ENCODE data around the gene RBP2.
"Not testable (repeated sequence)": the region's sequence is repeated elsewhere in the genome, so short reads cannot be mapped to it uniquely, and the experiment has no call there.

Gene RBP2

GRCh38 chr3:139440639-139441556 is 35.4 kb downstream of the RBP2 start:
- no peak for DNase-seq

GRCh38 chr3:139439278-139439677 is 37.0 kb downstream of the RBP2 start:
- no peak for DNase-seq

GRCh38 chr3:139434764-139435307 is 41.5 kb downstream of the RBP2 start:
- no peak for DNase-seq

GRCh38 chr3:139434228-139434627 is 42.1 kb downstream of the RBP2 start:
- DNase-seq = no peak

- DNase-seq = no peak
These were observed 43.2 kb downstream of the RBP2 start for GRCh38 chr3:139433089-139433488.

- DNase-seq = no peak
These were observed 45.8 kb downstream of the RBP2 start for GRCh38 chr3:139430493-139430892.

- DNase-seq = peak; percentile 97
These were observed 48.8 kb downstream of the RBP2 start for GRCh38 chr3:139427283-139428060.

GRCh38 chr3:139425745-139426400 is 50.4 kb downstream of the RBP2 start:
- DNase-seq = no peak

- no peak for DNase-seq
These were observed 53.1 kb downstream of the RBP2 start for GRCh38 chr3:139423232-139423631.

- DNase-seq = no peak
These were observed 54.9 kb downstream of the RBP2 start for GRCh38 chr3:139421460-139421859.

GRCh38 chr3:139421040-139421439 is 55.3 kb downstream of the RBP2 start:
- no peak for DNase-seq

- DNase-seq = no peak
These were observed 58.2 kb downstream of the RBP2 start for GRCh38 chr3:139418144-139418543.

- DNase-seq = no peak
These were observed 60.0 kb downstream of the RBP2 start for GRCh38 chr3:139416275-139416674.

- no peak for DNase-seq
These were observed 61.6 kb downstream of the RBP2 start for GRCh38 chr3:139414608-139415224.

GRCh38 chr3:139412891-139413290 is 63.4 kb downstream of the RBP2 start:
- not testable (repeated sequence) for DNase-seq
